NCI-H2029 (cell line): ENCODE data around the gene MAP2K3.

ENCODE experiments used
- DNase-seq: peaks from one replicate; lab custom pipeline; 2025; lab: John Stamatoyannopoulos, UW

Gene MAP2K3

DNA sequence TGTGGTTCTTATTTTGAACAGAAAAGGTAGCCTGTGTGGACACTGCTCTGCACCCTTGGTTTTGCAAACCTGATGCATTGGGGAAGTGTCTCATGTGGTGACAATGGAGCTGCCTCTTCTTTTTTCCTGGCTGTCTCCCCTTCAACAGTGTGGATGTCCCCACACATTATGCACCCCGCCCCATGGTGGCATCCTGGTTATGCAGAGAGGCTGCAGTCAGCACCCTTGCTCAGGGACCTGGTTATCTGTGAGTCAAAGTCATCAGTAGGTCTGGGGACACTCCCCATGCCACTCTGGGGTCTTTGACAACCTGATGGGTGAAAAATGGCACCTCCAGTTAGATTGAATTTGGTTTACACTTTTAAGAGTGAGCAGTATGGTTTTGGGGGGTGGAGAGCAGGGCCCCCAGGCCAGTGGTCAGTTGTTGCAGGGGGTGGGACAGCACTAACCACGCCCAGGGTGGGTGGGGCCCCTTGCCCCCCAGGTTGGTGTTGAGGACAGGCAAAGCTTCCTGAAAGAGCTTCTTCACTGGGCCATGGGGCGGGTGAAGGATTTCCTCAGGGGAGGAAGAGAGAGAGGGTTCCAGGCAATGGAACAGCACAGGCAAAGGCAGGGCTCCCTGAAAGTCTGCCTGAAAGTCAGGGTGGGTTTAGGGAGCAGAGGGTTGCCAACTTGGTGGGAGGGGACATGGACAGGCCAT, 67.0 kb downstream of the MAP2K3 start:
- no peak for DNase-seq

DNA sequence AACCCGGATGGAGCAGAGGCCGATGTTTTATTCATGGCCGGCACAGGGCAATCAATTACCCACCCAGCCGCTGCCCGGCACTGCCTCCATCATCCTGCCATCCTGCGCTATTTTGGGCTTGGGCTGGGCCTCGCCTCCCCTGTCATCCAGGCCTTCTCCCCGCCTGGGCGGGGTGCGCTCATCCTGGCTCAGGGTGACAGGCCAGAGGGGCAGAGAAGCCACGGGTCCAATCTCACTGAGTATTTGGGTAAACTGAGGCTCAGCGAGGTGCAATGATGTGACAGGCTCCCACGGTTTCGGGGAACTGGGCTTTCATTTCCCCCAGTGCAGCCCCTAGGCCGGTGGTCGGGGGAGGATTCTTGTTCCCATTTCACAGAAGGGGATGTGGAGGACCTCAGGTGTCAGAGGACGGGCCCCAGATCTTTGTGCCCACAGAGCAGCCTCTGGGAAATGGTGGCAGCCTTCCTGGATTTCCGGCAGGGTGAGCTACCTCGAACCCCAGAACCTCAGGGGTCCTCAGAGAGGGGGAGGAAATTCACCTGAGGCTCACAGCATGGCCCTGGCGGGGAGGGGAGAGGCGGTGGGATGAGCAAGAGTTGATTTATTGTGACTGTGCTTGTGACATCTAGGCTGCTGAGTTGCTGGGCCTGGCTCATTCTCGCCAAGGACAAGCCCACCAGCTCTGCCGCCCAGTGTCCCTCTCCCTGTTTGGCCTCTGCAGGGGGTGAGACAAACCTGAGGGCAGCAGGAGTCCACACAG, 67.9 kb downstream of the MAP2K3 start:
- DNase-seq = no peak

DNA sequence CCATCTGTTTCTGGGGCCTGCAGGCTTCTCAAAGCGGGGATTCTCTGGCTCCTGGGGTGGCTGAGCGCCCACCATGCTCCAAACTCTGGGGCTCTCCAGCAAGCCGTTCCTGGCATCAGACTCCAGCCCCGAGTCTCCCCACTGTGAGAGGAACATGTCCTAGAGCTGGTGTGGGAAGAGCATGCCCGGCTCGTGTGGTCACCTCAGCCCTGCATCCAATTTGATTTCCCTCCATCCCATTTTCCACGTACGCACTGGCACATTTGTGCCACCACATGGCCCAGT, 68.4 kb downstream of the MAP2K3 start:
- no peak for DNase-seq

DNA sequence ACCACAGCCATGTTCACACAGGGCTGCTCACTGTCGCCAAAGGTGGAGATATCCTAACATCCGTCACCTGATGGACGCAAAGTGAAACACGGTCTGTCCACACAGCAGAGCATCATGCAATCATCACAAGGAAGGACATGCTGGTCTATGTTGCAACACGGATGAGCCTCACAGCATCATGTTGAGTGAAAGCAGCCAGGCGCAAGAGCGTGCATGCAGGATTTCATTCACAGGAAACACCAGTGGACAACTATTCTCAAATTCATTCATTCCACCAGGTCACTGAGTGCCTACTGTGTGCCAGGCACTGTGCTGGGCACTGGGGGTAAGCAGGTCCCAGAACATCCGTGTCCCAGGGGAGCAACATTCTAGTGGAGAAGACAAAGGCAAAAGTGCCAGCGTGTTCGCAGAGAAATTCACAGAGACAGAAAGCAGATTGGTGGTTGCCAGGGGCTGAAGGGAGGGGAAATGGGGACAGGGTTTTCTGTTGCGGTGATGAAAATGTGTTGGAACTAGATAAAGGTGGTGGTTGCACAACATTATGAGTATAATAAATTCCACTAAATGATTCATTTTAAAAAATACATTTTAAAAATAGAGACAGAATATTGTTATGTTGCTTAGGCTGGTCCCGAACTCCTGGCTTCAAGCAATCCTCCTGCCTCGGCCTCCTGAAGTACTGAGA, 69.0 kb downstream of the MAP2K3 start:
- no peak for DNase-seq

DNA sequence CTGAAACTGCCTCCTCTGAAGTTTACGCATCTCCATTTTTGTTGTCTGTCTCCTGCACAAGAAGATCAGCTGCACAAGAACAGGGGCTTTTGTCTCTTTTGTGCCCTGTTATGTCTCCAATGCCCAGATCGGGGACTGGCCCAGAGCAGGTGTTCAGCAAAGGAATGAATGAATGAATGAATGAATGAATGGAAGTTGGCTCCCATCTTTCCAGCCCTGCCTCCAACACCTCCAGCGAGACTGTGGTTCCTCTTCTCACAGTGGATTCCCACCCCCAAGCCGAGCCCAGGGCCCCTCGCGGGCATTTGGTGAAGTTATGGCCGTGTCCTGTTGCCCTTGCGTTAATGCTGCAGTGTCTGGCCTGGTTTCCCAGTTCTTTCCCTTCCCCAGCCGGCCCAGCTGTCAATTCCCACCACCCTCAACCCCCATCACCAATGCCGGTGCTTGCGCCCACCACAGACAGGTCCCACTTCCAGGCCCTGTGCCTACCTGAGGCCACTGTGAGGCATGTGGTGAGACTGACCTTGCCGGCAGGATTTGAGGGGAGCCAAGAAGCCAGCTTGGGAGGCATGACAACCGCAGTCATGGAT, 70.4 kb downstream of the MAP2K3 start:
- DNase-seq = no peak

DNA sequence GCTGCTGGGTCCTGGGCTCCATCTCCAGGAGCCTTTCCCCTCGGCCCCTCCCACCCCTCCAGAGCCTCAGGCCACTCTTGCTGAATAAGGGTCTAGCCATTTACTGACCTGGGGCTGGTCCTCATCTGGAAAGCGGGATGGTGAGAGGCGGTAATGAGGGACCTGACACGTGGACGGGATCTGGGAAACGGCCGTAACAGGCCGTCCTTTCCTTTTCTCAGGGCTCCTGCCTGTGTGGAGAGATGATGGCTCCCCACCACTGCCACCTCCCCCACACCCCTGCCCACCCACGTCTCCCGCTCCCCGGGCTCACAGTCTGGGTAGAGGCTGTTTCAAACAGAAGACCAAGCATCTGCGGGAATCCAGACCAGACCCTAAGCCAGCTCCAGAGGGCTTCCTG, 71.1 kb downstream of the MAP2K3 start:
- DNase-seq = no peak

DNA sequence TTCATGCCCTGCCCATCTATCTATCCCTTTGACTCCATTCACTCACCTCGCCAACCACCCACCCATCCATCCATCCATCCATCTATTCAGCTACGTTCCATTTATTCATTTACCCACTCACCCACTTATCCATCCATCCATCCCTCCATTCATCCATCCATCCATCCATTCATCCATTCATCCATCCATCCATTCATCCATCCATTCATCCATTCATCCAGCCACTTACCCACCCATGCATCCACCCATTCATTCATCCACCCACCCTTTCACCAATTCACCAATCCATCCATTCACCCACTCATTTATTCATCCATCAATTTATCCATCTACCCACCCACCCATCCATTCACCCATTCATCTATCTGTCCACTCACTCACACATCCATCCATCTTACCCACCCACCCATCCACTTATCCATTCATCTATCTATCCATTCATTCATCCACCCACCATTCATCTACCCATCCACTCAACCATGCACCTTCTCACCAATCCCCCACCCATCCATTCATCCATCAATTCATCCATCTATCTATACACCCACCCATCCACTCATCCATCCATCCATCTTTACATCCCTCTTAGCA, 72.1 kb downstream of the MAP2K3 start:
- DNase-seq = no peak

DNA sequence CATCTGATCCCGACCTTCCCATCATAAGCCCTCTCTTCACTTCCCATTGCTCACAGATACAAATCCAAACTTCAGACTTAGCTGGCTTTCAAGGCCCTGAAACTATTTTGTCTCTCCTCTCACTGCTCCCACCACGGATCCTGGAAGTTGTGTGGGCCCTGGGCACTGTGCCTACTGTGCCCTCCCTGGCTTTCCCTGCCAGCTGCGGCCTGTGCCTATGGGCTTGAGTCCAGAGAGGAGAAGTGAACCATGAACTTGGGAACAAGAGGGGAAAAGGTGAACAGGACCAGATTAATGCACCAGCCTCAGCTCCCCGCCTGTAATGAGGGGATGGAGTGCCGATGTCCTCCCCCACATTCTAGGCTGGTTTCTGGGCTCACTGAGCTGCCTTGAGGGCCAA, 72.8 kb downstream of the MAP2K3 start:
- DNase-seq = no peak

DNA sequence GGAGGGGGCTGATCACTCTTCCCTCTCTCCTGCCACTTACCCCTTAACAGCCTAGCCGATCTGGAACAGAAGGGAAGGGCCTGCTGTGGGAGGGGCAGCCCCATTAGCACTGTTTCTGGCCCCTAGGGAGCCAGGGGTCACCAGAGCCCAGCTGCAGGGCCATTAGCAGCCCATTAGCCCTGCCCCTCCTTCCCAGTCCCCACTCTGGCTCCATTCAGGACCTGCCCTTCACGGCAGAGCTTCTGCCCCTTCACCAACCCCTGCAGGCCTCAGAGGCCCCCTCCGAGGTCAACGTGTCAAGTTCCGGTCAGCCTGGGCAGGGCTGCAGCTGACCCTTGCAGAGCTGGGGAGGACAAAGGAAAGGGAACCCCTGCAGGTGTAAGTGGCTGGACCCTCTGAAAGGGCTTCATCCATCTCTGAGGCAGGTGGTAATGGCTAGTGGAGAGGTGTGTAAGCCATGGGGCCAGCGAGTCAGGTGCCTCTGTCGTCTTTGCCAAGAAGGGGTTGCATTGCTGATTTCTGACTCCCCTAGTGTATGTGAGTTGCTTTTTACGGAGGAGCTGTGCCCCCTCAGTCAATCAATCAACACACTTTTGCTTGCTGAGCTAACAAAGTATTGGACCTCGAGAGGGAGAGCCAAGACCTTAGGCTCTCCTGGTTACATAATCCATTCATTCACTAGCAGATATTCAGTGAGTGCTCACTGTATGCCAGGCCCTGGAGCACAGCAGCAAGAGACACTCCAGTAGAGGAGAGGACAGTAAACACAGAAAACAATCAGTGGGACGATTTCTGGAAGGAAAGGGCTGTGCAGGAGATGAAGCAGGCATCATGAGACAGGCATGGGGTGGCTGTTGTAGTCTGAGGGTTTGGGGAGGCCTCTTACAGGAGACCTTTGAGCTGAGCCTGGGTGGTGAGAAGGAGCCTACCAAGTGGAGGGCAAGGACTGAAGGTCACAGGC, 73.5 kb downstream of the MAP2K3 start:
- no peak for DNase-seq

DNA sequence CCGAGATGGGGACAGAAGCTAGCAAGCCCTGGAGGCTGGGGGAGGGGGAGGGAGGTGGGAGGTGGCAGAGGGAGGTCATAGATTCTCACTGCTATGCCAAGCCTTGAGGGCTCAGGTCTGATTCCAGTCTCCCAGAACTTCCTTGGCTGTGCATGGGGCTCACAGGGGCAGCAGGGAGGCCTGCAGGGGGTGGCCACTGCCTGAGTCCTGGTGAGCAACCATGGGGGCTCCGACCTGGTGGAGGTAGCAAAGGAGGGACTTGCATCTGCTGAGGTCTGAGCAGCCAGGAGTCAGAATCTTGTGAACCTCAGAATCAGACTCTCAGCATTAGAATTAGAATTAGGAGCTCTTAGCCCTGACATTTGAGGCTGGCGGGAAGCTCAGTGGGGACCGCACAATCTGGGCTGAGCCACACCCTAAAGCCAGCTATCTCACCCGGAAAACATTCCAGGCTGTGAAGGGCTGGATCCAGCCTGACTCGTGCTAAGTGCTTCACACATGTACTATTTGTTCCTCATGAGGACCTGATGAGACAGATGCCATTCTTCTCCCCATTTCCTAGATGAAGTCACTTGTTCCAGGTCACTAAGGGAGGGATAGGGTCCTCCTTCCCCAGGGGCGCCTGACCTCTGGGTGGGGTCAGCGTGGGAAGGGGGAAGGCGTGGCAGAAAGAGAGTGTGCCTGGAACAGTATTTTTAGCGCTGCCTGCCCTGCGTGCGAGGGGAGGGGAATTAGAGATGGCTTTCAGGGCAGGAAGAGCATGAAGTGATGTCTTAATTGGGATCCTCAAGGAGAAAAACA, 74.4 kb downstream of the MAP2K3 start:
- DNase-seq = no peak

DNA sequence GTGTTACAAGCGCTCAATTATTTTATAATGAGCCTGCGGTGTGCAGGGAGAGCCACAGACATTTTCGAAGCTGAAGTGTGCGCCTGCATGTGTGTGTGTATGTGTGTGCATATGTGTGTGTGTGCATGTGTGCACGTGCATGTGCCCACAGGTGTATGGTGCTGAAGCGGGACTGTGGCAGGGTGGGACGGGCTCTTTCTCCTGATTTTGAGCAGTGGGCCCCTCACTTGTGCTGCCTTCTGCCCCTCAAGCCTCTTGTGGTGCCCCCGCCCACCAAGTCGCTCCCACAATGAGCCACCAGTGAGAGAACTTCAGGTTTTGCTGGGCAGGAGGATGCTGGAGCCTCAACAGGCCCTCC, 75.0 kb downstream of the MAP2K3 start:
- DNase-seq = no peak

DNA sequence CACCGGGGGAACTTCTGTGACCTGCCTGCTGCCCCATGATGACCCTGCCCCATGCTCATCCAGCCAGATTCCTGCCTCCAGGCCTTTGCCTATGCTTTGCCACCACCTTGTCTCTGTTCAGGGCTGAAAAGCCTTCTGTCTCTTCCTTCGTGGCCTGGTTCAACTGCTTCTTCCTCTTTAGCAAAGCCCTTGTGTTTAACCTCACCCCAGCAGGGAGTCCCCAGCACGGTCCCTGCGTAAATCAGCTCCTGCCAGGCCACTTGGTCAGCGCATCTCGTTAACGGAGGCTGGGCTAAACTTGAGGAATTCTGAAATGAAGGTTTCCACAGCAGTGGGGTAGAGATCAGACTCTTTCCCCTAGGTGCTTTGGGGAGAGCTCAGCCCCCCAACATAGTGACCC, 75.5 kb downstream of the MAP2K3 start:
- no peak for DNase-seq

DNA sequence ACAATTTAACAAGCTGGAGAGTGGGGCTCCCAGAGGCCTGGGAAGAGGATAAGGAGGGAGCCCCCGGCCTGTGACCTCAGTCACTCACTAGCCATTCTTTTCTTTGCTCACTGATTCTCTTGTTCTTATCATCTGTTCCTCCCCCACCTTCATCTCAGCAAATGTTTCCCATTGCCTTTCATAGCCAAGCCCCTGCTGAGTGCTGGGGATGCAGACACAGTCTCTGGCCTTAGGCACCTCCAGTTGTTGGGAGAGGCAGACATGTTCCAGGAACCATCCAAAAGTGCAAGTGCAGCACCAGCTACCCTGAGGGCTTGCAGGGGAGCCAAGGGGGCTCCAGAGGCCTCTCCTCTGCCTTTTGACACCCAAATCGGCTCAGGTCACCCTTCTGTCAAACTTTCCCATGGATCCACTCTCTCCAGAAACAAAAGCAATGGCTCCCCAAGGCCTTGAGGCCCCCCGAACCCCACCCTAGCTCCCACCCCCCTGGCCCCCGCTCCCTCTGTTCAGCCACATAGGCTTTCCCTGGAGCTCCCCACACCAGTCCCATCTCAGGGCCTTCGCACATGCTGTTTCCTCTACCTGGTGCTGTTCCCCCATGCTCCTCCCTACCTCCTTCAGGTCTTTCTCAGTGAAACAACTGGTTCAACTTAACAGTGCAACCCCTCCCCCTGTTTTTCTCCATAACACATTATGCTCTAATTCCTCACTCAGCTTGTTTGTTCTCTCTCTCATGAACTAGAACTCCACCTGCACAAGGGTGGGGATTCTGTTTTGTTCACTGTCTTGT, 76.7 kb downstream of the MAP2K3 start:
- no peak for DNase-seq

DNA sequence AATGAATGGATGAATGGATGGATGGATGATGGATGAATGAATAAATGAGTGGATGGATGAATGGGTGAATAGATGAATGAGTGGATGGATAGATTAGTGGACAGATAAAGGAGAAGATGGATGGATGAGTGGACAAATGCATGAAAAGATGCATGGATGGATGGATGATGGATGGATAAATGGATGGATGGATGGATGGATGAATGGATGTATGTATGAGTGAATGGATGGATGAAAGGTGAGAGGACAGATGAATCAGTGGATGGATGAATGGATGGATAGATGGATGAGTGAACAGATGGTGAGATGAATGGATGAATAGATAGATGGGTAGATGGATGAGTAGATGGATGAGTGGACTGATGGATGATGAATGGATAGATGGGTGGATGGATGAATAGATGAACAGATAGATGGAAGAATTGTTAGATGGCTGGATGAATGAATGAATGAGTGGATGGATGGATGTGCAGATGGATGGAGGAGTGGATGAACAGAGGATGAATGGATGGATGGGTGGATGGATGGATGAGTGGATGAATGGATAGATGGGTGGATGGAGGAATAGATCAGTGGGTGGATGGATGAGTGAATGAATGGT, 77.9 kb downstream of the MAP2K3 start:
- DNase-seq = no peak

DNA sequence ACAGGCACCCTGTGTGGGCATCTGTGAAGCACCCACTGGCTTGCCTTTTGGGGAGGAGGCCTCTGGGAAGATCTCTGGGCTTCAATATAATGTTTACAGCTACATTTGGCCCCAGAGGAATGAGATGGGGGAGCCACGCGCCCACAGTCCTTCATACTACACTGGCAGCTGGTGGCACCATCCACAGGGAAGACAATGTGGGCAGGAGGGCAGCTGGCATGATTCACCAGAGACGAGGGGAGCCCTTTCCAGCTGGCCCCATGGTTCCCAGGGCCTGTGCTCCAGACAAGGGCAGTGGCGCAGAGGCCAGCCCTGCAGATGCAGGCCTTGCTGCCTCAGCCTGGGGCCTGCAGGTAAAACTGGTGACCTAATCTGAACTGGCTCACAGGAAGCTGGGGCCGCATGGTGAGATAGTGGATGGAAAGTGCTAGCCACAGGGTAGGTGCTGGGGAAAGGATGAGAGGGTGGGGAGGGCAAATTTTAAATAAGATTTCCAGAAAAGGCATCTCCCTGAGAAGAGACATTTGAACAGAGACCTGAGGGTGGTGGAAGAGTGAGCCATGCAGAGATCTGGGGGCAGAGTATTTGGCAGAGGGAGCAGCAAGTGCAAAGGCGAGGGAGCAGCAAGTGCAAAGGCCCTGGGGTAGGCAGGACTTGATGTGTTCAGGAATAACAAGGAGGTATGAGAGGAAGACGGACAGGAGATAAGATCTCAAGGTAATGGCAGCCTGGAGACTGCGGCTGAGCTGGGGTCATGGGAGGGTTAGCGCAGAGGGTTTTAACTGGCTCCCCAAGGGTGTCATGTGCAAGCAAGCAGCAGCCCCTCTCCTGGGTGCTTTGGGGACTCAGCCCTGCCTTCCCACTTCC, 79.5 kb downstream of the MAP2K3 start:
- no peak for DNase-seq
